Activated CD8-positive, alpha-beta memory T cell treated with anti-CD3 and anti-CD28 coated beads for 1 hour (primary cell): Measurements from ENCODE around the gene UBXN7.
"Not testable (repeated sequence)": the region's sequence is repeated elsewhere in the genome, so short reads cannot be mapped to it uniquely, and the experiment has no call there.

Experiments used
- DNase-seq, 2 donors: peaks; one replicate each; pipeline ENCODE4 v3.0.0-alpha.2; 2020; ENCODE audit warnings: low read depth in 1 of 2; ENCODE audit errors: extremely low read depth in 1 of 2

UBXN7 gene

DNA sequence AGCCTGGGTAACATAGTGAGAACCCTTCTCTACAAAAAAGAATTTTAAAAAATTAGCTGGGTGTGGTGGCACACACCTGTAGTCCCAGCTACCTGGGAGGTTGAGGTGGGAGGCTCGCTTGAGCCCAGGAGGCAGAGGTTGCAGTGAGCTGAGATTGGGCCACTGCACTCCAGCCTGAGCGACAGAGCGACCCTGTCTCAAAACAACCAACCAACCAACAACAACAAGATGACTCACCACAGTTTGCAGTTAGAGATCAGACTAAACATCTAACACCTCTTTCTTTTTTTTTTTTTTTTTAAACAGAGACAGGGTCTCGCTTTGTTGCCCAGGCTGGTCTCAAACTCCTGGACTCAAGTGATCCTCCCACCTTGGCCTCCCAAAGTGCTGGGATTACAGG lies 73.7 kb downstream of the UBXN7 start:
- not testable (repeated sequence) for DNase-seq

DNA sequence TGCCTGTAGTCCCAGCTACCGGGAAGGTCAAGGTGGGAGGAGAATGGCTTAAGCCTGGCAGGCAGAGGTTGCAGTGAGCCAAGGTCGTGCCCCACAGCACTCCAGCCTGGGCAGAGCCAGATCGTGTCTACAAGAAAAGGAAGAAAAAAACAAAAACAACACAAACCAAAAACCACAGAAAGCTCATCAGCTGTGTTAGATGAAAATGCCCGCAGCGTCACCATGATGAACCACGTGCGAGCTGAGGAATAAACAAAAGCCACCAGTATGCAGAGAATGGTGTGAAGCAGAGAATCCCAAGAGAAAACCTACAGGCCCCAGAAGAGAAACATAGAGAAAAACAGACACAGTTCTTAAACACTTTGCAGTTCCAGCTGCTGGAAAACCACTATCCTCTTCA lies 74.3 kb downstream of the UBXN7 start:
- no peak for DNase-seq

DNA sequence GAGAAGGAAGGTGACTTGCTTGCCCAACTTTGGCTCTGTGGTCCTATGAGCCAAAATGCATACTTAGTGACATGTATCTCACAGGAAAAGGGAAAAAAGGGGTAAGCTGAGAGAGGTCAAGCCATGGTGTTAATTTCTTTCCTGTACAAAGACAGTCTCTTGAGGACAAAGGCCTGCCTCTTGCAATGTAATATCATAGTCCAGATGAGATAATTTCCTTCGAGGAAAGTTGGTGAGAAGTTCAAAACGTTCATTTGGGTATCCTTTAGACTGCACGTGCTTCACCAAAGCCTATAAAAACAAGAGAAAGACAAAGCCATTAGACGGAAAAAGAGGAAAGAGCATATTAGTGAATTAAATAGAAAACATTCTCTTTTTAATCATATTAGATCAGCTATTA lies 75.7 kb downstream of the UBXN7 start:
- DNase-seq, result no peak

DNA sequence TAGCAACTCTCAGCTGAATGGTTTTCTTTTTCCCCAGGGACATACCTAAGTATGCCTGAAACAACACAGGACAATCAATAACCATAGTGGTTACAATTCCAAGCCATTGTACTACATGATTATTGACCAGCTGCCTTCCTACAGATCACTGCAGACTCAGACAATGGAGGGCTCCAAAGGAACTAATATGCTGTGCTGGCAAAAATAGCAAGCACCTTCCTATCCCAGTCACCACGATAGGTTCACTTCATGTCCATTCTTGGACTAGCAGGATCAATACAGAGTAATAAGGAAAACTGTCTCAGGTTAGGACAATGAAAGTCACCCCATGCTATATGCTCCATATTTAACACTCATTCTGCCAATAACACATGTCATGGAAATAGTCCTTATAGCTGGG lies 76.6 kb downstream of the UBXN7 start:
- no peak for DNase-seq

DNA sequence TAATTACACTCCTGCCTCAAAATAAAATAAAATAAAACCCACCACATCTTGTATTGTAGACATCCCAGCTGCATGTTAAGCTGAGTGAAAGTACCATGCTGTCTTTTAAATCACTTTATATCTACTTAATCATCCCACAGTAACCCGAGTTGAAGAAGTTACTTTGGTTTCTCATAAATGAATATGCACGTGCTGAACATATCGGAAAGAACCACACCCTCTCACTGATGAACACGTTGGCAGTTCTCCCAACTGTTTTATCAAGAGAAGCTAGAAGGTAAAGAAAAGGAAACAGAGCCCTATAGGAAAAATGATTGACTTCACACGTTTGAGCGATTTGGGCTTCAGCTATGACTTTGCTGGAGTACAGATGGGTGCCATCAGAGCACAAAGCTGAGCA lies 78.1 kb downstream of the UBXN7 start:
- DNase-seq, result no peak

DNA sequence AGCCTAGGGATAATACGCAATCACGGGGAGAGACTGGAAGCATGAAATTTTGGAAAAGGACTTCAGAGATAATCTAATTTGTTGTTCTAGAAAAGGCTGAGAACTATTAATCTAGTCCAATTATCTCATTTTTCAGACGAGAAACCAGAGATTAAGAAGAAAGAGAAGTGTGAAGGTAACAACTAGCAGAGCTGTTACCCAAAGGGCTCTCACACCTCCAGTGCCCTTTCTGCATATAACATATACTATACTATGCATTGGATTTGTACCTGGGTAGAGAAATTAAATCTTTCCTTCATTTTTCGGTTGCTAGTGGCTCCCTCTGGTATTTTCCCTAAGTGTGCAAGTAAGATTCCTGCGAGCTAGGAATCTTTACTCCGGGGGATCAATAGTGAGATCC lies 80.7 kb downstream of the UBXN7 start:
- no peak for DNase-seq

DNA sequence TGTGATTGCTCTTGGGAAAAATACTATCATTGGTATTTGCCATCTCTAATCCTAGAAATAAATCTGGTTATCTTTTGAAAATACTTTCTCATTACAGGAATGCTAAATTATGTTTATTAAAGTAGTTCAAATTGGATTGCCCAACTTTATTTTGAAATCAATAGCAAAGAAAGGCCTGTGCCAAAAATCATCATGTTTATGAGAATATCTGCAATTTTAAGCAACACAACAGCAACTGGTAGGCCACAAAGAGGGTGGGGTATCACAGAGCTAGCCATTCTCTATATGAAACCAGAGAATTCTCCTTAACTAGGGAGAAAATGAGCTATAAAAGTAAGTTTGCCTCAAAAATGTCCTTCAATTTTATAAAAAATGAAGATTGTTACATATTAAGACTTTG lies 82.2 kb downstream of the UBXN7 start:
- no peak for DNase-seq

DNA sequence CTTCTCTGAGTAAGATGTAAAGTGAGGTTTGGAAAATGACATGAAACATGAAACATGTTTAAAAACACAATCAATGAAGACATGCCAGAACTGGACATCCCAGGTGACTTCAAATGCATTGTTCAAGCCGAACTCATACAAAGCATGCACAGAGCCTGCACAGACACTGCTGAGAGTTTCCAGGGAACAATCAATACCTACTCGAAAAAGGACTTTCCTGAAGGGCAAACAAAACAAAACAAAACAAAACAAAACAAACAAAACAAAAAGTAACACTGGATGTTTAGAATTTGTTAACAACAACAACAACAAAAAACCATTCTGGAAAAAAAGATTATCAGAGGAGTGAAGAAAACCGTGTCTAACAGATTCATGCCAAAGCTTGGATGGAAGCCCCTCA lies 83.5 kb downstream of the UBXN7 start:
- DNase-seq, result no peak

DNA sequence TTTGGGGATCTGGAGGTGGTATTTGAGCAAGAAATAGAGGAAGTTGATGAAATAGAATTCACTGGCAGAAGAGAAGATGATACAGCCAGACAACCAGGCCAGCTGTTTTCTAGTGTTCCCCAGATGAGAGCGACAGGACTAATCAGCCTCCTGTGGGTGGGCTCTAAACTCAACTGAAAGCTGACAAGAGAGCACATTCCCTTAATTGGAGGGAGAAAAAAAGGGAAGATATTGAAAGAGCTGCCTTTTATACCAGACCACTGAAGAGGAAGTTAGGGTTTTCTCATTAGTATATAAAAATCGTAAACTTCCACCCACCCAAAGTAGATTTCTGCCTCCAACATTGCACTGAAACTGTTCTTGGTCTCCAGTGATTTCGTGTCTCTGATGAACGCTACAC lies 87.6 kb downstream of the UBXN7 start:
- DNase-seq, result no peak

DNA sequence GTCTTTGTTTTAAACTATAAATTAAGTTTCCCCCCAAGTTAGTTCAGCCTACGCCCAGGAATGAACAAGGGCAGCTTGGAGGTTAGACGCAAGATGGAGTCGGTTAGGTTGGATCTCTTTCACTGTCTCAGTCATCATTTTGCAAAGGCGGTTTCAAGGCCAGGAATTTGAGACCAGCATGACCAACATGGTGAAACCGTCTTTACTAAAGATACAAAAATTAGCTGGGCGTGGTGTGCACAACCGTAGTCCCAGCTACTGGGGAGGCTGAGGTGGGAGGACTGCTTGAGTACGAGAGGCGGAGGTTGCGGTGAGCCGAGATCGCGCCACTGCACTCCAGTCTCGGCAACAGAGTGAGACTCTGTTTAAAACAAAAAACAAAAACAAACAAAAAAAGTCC lies 88.3 kb downstream of the UBXN7 start:
- DNase-seq, result not testable (repeated sequence)

DNA sequence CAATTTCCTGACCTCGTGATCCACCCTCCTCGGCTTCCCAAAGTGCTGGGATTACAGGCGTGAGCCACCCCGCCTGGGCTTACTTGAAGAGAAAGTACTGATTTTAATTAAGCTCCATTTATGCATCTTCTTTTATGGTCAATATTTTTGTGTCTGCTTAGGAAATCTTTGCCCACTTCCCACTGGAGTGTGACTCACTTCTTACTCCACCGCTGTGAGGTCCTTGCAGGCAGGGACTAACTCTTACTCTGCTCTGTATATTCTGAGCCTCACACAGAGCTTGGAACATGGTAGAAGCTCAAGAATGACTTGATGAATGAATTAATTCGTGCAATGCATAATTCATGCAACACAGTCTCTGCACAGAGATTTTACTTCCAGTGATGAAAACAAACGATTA lies 91.1 kb downstream of the UBXN7 start:
- DNase-seq, result no peak

DNA sequence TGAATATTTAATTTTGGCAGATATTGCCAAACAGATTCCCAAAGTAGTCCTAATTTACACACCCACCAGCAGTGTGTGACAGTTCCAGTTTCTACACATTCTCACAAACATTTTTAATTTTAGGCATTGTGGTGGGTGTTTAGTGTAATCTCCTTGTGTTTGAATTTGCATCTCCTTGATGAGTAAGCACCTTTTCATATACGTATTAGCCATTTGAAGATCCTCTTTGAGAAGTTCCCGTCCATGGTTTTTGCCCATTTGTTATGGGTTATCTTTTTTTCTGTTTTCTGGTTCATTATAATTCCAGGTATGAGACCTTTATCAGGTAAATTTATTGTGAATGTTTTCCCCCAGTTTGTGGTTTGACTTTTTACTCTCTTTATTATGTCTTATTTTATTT lies 91.8 kb downstream of the UBXN7 start:
- DNase-seq, result no peak

DNA sequence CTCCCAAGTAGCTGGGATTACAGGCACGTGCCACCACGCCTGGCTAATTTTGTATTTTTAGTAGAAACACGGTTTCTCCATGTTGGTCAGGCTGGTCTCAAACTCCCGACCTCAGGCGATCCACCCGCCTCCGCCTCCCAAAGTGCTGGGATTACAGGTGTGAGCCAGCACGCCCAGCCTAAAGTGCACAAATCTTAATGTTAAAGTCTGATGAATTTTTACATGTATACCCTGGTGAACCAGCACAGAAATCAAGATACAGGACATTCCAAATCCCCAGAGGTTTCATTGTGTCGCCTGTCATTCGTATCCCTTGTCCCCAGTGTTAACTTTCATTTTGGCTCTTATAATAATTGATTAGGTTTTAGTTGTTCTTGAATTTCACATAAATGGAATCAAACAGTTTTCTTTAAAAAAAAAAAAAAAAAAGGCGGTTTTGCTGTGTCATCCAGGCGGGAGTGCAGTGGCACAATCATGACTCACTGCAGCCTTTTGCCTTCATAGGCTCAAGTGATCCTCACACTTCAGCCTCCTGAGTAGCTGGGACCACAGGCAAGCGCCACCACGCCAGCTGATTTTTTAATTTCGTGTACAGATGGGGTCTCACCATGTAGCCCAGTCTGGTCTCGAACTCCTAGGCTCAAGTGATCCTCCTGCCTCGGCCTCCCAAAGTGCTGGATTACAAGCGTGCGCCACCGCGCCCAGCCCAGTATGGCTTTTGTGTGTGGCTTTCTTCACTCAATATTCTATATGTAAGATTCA lies 92.6 kb downstream of the UBXN7 start:
- DNase-seq, result no peak

DNA sequence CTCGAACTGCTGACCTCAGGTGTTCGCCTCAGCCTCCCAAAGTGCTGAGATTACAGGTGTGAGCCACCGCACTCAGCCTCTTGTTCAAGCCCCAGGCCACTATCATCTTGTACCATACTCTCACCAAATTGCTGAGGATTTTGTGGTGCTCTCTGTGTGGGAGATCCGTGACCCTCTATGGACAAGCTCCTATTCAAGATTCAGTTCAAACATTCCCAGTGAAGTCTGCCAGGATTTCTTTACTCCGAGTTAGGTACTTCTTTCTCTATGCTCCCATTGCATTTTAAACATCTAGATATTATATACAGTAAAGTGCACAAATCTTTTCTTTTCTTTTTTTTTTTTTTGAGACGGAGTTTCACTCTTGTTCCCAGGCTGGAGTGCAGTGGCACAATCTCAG lies 93.2 kb downstream of the UBXN7 start:
- no peak for DNase-seq

DNA sequence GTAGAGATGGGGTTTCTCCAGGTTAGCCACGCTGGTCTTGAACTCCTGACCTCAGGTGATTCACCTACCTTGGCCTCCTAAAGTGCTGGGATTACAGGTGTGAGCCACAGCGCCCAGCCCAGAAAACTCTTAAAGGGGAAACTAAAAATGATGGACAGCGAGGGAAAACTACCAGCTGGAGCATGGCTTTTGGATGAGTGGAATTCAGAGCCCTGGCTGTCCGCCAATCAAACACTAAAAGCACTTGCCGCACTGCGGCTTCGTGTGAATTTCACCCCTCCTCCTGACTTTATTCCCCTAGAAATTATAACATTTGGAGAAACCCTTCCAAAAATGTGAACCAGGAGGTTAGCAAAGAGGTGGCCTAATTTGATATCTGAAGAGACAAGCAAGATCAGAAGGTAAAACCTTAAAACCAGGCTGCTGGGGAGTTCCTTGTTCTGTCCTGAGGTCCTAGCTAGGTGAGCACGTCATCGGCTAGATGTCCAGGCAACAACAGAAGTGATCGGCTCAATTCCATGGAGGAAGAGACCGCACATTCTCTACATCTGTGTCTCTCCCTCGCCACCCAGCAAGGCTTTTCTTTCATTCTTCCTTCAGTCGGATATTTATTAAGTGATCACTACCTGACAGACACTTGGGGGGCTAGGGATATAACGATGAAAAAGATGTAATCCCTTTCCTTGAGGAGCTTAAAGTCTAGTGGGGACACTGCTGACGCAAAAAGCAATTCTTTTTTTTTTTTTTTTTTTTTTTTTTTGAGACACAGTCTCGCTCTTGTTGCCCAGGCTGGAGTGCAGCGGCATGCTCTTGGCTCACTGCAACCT lies 95.7 kb downstream of the UBXN7 start:
- DNase-seq, result no peak

DNA sequence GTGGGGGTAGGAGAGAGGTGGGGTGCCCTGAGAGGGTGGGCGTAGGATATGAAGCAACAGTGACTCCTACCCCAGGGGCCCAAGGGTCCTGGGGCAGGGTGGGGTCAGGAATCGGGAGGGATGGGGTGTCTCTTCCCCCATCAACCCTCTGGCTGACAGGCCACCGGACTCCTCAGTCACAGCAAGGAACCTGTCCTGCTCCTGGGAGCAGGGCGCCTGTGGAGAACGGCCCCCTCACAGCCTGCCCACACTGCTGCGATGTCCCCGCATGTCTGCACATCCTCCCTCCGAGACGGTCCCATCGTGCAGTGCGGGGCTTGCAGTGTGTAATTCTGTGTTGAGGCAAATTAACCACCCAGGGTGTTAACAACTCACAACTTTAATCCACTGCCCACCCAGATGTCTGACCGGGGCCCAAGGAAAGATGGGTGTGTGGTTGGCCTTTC lies 96.7 kb downstream of the UBXN7 start:
- no peak for DNase-seq

DNA sequence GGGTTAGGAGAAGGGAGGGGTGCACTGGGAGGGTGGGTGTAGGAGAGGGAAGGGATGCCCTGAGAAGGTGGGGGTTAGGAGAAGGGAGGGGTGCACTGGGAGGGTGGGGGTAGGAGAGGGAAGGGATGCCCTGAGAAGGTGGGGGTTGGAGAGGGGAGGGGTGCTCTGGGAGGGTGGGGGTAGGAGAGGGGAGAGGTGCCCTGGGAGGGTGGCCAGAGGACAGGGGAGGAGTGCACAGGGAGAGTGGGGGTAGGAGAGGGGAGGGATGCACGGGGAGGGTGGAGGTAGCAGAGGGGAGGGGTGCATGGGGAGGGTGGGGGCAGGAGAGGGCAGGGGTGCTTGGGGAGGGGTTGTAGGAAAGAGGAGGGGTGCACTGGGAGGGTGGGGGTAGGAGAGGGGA lies 97.2 kb downstream of the UBXN7 start:
- DNase-seq, result no peak

DNA sequence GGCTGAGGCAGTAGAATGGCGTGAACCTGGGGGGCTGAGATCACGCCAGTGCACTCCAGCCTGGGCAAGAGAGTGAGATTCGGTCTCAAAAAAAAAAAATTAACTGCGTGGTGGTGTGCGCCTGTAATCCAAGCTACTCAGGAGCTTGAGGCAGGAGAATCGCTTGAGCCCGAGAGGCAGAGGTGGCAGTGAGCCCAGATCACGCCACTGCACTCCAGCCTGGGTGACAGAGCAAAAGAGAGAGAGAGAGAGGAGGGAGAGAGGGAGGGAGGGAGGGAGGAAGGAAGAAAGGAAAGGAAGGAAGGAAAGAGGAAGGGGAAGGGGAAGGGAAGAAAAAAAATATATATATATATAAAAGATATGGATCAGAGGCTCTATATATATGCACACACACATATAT lies 100.1 kb downstream of the UBXN7 start:
- no peak for DNase-seq

DNA sequence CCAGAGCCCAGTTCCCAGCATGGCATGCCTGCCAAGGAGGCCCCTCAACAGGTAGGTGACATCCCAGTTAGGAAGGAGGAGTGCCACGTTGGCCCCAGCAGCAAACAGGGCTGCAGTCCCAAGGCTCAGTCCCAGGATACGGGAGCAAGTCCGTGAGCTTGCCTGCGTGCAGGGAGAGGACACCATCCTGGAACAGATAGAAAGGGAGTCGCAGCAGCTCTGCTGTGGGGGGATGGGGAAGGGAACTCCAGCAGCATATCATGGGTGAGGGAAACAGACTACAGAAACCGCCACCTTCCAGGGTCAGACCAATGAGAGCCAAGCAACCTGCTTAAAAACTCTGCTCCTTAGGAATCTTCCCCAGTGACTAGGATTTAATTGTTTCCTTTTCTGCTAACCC lies 104.8 kb downstream of the UBXN7 start:
- DNase-seq, result no peak

DNA sequence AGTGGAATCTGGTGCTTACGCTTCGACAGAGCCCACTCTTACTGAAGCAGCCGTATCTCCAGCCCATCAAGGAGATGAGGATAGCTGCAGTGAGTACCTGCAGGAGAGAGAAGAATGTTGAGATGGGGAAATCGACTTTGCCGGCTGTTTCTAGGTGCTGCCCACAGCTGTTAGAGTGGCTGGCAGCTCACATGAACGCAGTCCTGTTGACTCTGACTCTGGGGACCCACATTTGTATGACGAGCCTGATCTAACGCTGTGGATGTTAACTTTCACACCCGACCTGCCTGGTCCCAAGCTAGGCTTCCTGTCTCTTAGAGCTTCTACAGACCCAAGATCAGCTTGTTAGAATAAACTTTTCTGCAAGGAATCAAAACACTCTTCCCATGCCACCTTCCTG lies 105.3 kb downstream of the UBXN7 start:
- DNase-seq, result no peak

DNA sequence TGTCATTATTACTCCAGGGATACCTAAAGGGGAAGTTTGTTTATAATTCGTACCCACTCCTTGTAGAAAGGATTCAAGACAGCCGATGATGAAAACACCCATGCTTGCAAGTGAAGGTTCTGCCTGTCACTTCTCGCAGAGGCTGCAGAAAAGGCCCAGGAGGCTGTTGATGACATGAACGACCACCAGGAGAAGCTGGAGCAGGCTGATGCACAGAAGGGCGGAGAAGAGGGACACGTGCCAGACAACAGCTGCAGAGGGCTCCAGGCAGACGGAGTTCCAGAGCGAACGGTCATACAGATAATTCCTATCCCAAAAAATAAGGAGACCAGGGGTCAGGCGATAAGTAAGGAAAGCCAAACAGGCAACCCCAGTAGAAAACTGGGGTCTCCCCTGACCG lies 108.5 kb downstream of the UBXN7 start:
- DNase-seq, result no peak

DNA sequence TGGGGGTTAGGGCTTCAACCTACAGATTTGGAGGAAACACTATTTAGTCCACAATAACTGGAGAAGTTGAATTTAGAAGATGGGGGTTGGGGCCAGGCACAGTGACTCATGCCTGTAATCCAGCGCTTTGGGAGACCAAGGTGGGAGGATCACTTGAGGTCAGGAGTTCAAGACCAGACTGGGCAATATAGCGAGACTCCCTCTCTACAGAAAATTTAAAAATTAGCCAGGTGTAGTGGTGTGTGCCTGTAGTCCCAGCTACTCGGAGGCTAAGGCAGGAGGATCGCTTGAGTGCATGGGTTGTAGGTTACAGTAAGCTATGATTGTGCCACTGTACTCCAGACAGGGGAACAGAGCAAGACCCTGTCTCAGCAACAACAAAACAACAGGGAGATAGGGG lies 109.2 kb downstream of the UBXN7 start:
- no peak for DNase-seq
